ENCODE results near the gene GREB1L.

DNA sequence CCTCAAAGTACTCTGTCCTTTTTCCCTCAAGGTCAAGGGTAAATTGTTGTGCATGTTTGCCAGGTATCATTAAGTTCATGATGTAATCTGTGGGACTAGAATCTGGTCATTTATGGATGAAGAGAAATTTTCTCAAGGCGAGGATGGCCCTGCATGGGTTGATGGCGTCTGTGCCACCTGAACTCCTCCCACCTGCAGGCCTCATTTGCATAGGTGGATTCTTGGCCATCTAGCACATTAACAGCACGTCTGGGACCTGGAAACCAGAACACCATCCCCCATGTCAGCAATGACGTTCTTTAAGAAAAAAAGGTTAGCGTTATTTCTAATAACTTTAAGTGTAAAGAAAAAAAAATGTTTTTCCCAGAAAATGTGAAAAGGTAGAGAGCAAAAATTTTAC is 212.7 kb downstream of the GREB1L start:
- TF ChIP-seq CBX2 (IDR thresholded peaks at IDR 0.05; ENCODE audit: borderline replicate concordance, low read depth) (no peak), HOXA7 (CRISPR knock-in tag; IDR thresholded peaks at IDR 0.05) (no peak), POLR2AphosphoS2 (conservative IDR thresholded peaks at IDR 0.05; ENCODE audit: low read length) (no peak)
- TF ChIP-seq, protein P1, sequence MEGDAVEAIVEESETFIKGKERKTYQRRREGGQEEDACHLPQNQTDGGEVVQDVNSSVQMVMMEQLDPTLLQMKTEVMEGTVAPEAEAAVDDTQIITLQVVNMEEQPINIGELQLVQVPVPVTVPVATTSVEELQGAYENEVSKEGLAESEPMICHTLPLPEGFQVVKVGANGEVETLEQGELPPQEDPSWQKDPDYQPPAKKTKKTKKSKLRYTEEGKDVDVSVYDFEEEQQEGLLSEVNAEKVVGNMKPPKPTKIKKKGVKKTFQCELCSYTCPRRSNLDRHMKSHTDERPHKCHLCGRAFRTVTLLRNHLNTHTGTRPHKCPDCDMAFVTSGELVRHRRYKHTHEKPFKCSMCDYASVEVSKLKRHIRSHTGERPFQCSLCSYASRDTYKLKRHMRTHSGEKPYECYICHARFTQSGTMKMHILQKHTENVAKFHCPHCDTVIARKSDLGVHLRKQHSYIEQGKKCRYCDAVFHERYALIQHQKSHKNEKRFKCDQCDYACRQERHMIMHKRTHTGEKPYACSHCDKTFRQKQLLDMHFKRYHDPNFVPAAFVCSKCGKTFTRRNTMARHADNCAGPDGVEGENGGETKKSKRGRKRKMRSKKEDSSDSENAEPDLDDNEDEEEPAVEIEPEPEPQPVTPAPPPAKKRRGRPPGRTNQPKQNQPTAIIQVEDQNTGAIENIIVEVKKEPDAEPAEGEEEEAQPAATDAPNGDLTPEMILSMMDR (IDR thresholded peaks at IDR 0.05) = no peak
- TF ChIP-seq, protein P2, sequence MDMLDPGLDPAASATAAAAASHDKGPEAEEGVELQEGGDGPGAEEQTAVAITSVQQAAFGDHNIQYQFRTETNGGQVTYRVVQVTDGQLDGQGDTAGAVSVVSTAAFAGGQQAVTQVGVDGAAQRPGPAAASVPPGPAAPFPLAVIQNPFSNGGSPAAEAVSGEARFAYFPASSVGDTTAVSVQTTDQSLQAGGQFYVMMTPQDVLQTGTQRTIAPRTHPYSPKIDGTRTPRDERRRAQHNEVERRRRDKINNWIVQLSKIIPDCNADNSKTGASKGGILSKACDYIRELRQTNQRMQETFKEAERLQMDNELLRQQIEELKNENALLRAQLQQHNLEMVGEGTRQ (IDR thresholded peaks at IDR 0.05) = no peak

Data from A549 (cell line).